Hematopoietic multipotent progenitor cell treated with erythropoietin and hydrocortisone succinate and interleukin-3 and kit ligand, for 4 days (in vitro differentiated cells): ENCODE results near the gene ADCY6.

Experiments used
- DNase-seq: peaks from one replicate; pipeline ENCODE4 v3.0.0-alpha.2; 2015

Gene ADCY6

GRCh38 chr12:48815126-48816110 lies 26.5 kb upstream of the ADCY6 start:
- peak; percentile 92 for DNase-seq

GRCh38 chr12:48814262-48815125 lies 25.6 kb upstream of the ADCY6 start:
- peak; percentile 92 for DNase-seq

GRCh38 chr12:48813465-48814261 lies 24.8 kb upstream of the ADCY6 start:
- DNase-seq, result peak; percentile 35

GRCh38 chr12:48812389-48812788 lies 23.5 kb upstream of the ADCY6 start:
- DNase-seq, result no peak

- no peak for DNase-seq
These were observed 22.7 kb upstream of the ADCY6 start for GRCh38 chr12:48811437-48812090.

- no peak for DNase-seq
These were observed 22.1 kb upstream of the ADCY6 start for GRCh38 chr12:48810903-48811431.

GRCh38 chr12:48807981-48808380 lies 19.1 kb upstream of the ADCY6 start:
- no peak for DNase-seq

- DNase-seq, result peak; percentile 44
These were observed 14.8 kb upstream of the ADCY6 start for GRCh38 chr12:48803675-48804074.

GRCh38 chr12:48800971-48801370 lies 12.1 kb upstream of the ADCY6 start:
- DNase-seq, result no peak

- DNase-seq, result no peak
These were observed 11.6 kb upstream of the ADCY6 start for GRCh38 chr12:48800457-48800856.

GRCh38 chr12:48796976-48797375 lies 8.1 kb upstream of the ADCY6 start:
- peak; percentile 66 for DNase-seq

GRCh38 chr12:48795550-48796455 lies 6.9 kb upstream of the ADCY6 start:
- DNase-seq, result peak; percentile 80

GRCh38 chr12:48794870-48795269 lies 6.0 kb upstream of the ADCY6 start:
- no peak for DNase-seq

GRCh38 chr12:48793696-48794095 lies 4.8 kb upstream of the ADCY6 start:
- DNase-seq, result no peak

- no peak for DNase-seq
These were observed 1.0 kb upstream of the ADCY6 start for GRCh38 chr12:48789858-48790326.

- DNase-seq, result no peak
These were observed 400 bp downstream of the ADCY6 start for GRCh38 chr12:48788524-48788853.

- DNase-seq, result no peak
These were observed 932 bp downstream of the ADCY6 start for GRCh38 chr12:48787791-48788523.

GRCh38 chr12:48786591-48787544 lies 2.0 kb downstream of the ADCY6 start:
- no peak for DNase-seq

GRCh38 chr12:48783432-48783831 lies 5.5 kb downstream of the ADCY6 start:
- DNase-seq, result no peak
